ENCODE results near the gene ZNF98. TPM values are rescaled to one million over a fixed set of nuclear protein-coding genes. Genes with fewer than 3 reads are reported as not detected.

Gene ZNF98
- not detected for total RNA-seq

DNA sequence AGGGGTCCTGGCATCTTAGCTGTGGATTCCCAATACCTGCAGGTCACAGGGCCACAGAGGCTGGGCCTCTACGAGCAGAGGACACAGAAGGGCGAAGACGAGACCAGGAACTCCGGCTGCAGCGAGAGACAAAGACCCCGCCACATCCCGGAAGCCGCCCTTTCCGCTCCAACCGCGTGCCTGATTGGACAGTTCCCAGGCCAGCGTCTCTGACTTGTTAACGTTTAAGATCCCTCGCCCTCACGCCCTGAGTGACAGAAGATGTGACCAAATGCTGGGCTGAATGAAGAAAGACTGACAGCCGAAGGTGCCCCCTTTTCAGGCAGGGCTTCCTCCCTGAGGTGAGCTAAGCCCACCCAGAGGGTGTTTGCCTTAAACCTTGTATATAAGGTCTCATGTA lies at the start of gene ZNF98:
TSS of gene ZNF98 (minus strand) at position 136 of the 400 bp plus-strand sequence. CDS start at position 14, 122 bp downstream.
- no peaks in the 10 kb centered on the region for H3K4me1 Mint-ChIP-seq
- H3K27ac Mint-ChIP-seq, result no peak within 1 kb of the TSS
- peaks cover 34% of the 10 kb centered on the region for H3K9me3 Mint-ChIP-seq
- no peak within 1 kb of the TSS for H3K4me3 Mint-ChIP-seq
- no peaks in the 10 kb centered on the region for H3K36me3 Mint-ChIP-seq
- no peak for DNase-seq
- H3K27me3 Mint-ChIP-seq, result peaks cover 10% of the 10 kb centered on the region

GRCh38 chr19:22446605-22447004 lies 24.5 kb upstream of the ZNF98 start:
- Mint-ChIP-seq H3K4me1 (no peaks in the 10 kb centered on the region), H3K4me3 (no peak overlapping the region), H3K27ac (no peak overlapping the region), H3K9me3 (peaks cover 29% of the 10 kb centered on the region), H3K36me3 (no peaks in the 10 kb centered on the region), H3K27me3 (no peaks in the 10 kb centered on the region)
- no peak for DNase-seq

GRCh38 chr19:22438011-22438410 lies 15.9 kb upstream of the ZNF98 start:
- Mint-ChIP-seq H3K9me3 (peaks cover 23% of the 10 kb centered on the region), H3K4me3 (no peak overlapping the region), H3K4me1 (no peaks in the 10 kb centered on the region), H3K36me3 (peaks cover 2% of the 10 kb centered on the region), H3K27ac (no peak overlapping the region), H3K27me3 (no peaks in the 10 kb centered on the region)
- no peak for DNase-seq

GRCh38 chr19:22427960-22428913 lies 6.1 kb upstream of the ZNF98 start:
- Mint-ChIP-seq H3K27me3 (peaks cover 22% of the 10 kb centered on the region), H3K36me3 (peaks cover 6% of the 10 kb centered on the region), H3K9me3 (peaks cover 18% of the 10 kb centered on the region), H3K4me3 (no peak overlapping the region), H3K4me1 (no peaks in the 10 kb centered on the region), H3K27ac (no peak overlapping the region)
- no peak for DNase-seq

DNA sequence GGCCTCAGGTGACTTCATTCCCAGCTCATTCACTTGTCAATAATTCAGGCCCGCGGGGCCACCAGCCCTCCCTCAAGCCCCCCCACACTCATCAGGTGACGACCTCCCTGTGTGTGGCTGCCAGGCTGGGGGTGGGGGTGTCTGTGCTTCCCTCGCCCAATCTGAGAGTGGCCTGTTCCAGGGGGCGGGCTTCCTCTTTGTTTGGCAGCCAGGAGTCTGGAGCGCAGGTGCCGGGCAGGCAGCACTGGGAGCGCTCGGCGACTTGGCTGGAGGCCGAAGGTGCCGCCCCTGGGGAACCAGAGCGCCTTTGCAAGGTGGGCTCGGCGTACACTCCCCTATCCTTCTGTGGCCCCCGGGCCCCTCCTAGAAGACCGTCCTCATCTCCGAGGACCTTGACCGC lies 5.4 kb upstream of the ZNF98 start:
- no peak overlapping the region for H3K4me3 Mint-ChIP-seq
- H3K4me1 Mint-ChIP-seq, result no peaks in the 10 kb centered on the region
- no peak for DNase-seq
- H3K9me3 Mint-ChIP-seq, result peaks cover 18% of the 10 kb centered on the region
- H3K27me3 Mint-ChIP-seq, result peaks cover 22% of the 10 kb centered on the region
- no peak overlapping the region for H3K27ac Mint-ChIP-seq
- H3K36me3 Mint-ChIP-seq, result peaks cover 6% of the 10 kb centered on the region

DNA sequence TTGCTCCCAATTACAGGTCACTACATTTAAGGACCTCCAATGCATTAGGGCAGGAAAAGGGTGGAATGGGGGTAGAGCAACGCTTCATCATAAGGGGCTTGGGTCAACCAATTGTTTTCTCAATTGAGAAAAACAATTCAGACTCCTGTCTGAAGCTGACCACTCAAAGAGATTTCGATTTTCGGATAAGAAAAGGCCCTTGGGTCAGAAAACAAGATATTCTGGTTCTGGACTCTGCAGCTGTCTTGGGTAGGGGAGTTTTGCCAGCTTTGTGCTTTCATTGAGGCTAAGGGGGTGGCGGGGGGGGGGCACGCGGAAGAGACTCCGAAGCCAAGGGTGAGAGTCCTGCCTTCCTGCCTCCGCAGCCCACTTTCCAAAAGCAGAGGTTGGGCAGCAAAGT lies 4.8 kb upstream of the ZNF98 start:
- peaks cover 6% of the 10 kb centered on the region for H3K36me3 Mint-ChIP-seq
- no peak overlapping the region for H3K27ac Mint-ChIP-seq
- H3K4me1 Mint-ChIP-seq, result no peaks in the 10 kb centered on the region
- H3K27me3 Mint-ChIP-seq, result peaks cover 22% of the 10 kb centered on the region
- no peak overlapping the region for H3K4me3 Mint-ChIP-seq
- no peak for DNase-seq
- H3K9me3 Mint-ChIP-seq, result peaks cover 22% of the 10 kb centered on the region

DNA sequence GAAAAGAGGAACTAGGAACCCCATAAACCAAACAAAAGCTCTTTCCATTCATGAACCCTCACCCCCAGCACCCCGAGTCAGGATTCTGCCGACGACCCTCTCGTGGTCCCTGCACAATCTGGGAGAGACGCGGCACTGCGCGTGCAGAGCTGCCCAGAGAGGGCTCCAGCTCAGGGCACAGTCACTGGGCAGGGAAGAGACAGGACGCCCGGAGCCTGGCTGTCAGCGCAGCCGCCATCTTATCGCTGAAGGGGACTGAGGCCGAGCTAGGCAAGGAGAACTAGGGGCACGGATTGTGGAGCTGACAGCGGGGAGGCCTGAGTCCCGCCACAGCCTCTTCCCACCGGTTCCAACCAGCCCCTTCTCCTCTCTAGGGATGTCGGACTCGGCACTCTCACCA lies 349 bp downstream of the ZNF98 start:
- Mint-ChIP-seq H3K4me3 (no peak overlapping the region), H3K4me1 (no peaks in the 10 kb centered on the region), H3K27ac (no peak overlapping the region), H3K27me3 (peaks cover 6% of the 10 kb centered on the region), H3K36me3 (no peaks in the 10 kb centered on the region), H3K9me3 (peaks cover 34% of the 10 kb centered on the region)
- DNase-seq, result no peak

GRCh38 chr19:22354665-22355064 lies 67.5 kb downstream of the ZNF98 start:
- H3K4me1 Mint-ChIP-seq, result no peaks in the 10 kb centered on the region
- H3K27me3 Mint-ChIP-seq, result no peaks in the 10 kb centered on the region
- H3K9me3 Mint-ChIP-seq, result peaks cover 12% of the 10 kb centered on the region
- H3K36me3 Mint-ChIP-seq, result no peaks in the 10 kb centered on the region
- DNase-seq, result no peak
- no peak overlapping the region for H3K27ac Mint-ChIP-seq
- no peak overlapping the region for H3K4me3 Mint-ChIP-seq

Other genes starting within 250 kb of the ZNF98 start
- not detected for gene ZNF676, start 225.4 kb downstream of the ZNF98 start, total RNA-seq
- not detected for gene ZNF729, start 135.9 kb downstream of the ZNF98 start, total RNA-seq
- 1 to 10 TPM; 4.2 to 4.7 TPM for gene ZNF492, start 212.0 kb upstream of the ZNF98 start, total RNA-seq